Endothelial cell of umbilical vein (primary cell): ENCODE measurements around the gene INTU. TPM values are rescaled to one million over a fixed set of nuclear protein-coding genes. Genes with fewer than 3 reads are reported as not detected.

Experiments used
- BruUV-seq: library from RNA; stranded (reverse); fragments of 400-500 nt; replicated peaks from 2 replicates; lab custom pipeline; 2021; lab: Mats Ljungman, UMichigan
- CTCF ChIA-PET: fragments of 300-600, 350-600 bp; sonication (Branson Sonifier 250); formaldehyde crosslinking; loops from one replicate; lab custom pipeline; 2021; ENCODE audit warnings: antibody characterized with exemption, inconsistent platforms; lab: Charles Lee
- POLR2A ChIA-PET: fragments of 300-600, 350-600 bp; sonication (Branson Sonifier 250); formaldehyde crosslinking; loops from one replicate; lab custom pipeline; 2021; ENCODE audit warnings: antibody characterized with exemption, inconsistent platforms; lab: Charles Lee
- DNase-seq: peaks from one replicate; pipeline ENCODE4 v3.0.0-alpha.2; 2011; ENCODE audit warnings: low read depth, low spot score
- FAIRE-seq: peaks from 2 replicates; lab custom pipeline; 2011; peaks lifted over from hg19 to GRCh38; lab: Jason Lieb, UNC
- H2AFZ ChIP-seq: 2 replicates; pipeline ENCODE4 v1.6.0; 2012; ENCODE audit warnings: low read depth, low read length, control low read depth, inconsistent platforms
- H3K27ac ChIP-seq: 2 replicates; pipeline ENCODE4 v1.5.1; 2011; ENCODE audit warnings: low read depth, mild to moderate bottlenecking, control low read depth, low read length, moderate library complexity; ENCODE audit not compliant: insufficient read depth
- H3K27me3 ChIP-seq, 2 experiments: 2 replicates each; pipeline versions ENCODE4 v1.6.0 to v1.6.1; 2011; ENCODE audit warnings: low read length in 2 of 2, mixed read lengths in 1 of 2; ENCODE audit not compliant: control insufficient read depth in 2 of 2, insufficient read depth in 2 of 2
- H3K36me3 ChIP-seq, 2 experiments: 2 replicates in 1 of 2; 3 replicates in 1 of 2; pipeline ENCODE4 v1.5.1; 2011; ENCODE audit warnings: low read length in 2 of 2, mild to moderate bottlenecking in 1 of 2, moderate library complexity in 1 of 2; ENCODE audit not compliant: control insufficient read depth in 2 of 2, insufficient read depth in 2 of 2; ENCODE audit errors: extremely low read depth in 1 of 2
- H3K4me1 ChIP-seq: 3 replicates; pipeline ENCODE4 v1.5.1; 2011; ENCODE audit warnings: mild to moderate bottlenecking, low read length; ENCODE audit not compliant: control insufficient read depth, insufficient read depth; ENCODE audit errors: extremely low read depth
- H3K4me2 ChIP-seq: 2 replicates; pipeline ENCODE4 v1.6.1; 2011; ENCODE audit warnings: low read length, control low read depth, mixed read lengths; ENCODE audit not compliant: insufficient read depth
- H3K4me3 ChIP-seq, 3 experiments: fragments of 200-600 bp in 1 of 3; sonication (generic), shearing (Covaris generic) in 1 of 3; replicated peaks in 1 of 3; 2 replicates each; pipeline ENCODE4 v1.5.1; 2011 to 2016; ENCODE audit warnings: control low read depth in 3 of 3, low read length in 3 of 3, mild to moderate bottlenecking in 2 of 3, inconsistent platforms in 1 of 3, low read depth in 1 of 3, moderate library complexity in 1 of 3; ENCODE audit not compliant: insufficient read depth in 1 of 3
- H3K79me2 ChIP-seq: 2 replicates; pipeline ENCODE4 v1.6.0; 2012; ENCODE audit warnings: low read length, inconsistent platforms; ENCODE audit not compliant: control insufficient read depth, insufficient read depth
- H3K9ac ChIP-seq: replicated peaks from 2 replicates; pipeline ENCODE3; 2011; ENCODE audit warnings: low read length, control low read depth; ENCODE audit not compliant: insufficient read depth; ENCODE audit errors: extremely low read depth
- H3K9me1 ChIP-seq: replicated peaks from 3 replicates; pipeline ENCODE4 v1.6.0; 2011; ENCODE audit warnings: mild to moderate bottlenecking, low read length; ENCODE audit not compliant: control insufficient read depth, insufficient read depth; ENCODE audit errors: extremely low read depth
- H3K9me3 ChIP-seq: replicated peaks from 2 replicates; pipeline ENCODE4 v1.5.1; 2012; ENCODE audit warnings: low read length, inconsistent platforms; ENCODE audit not compliant: control insufficient read depth, insufficient read depth
- H4K20me1 ChIP-seq: replicated peaks from 2 replicates; pipeline ENCODE3; 2011; ENCODE audit warnings: mild to moderate bottlenecking, low read length; ENCODE audit not compliant: control insufficient read depth, insufficient read depth; ENCODE audit errors: extremely low read depth
- EZH2 ChIP-seq: IDR thresholded peaks from 2 replicates; pipeline ENCODE4 v1.6.1; 2012; ENCODE audit warnings: borderline replicate concordance, low read depth, mild to moderate bottlenecking, moderate library complexity, low read length, inconsistent platforms; ENCODE audit not compliant: severe bottlenecking
- FOS ChIP-seq: IDR thresholded peaks from 2 replicates; pipeline ENCODE4 v1.6.1; 2011; ENCODE audit warnings: mild to moderate bottlenecking, low read length, moderate library complexity, borderline replicate concordance; ENCODE audit not compliant: insufficient read depth
- GATA2 ChIP-seq: IDR thresholded peaks from 2 replicates; pipeline ENCODE4 v1.7.0; 2011; ENCODE audit warnings: low read depth, mild to moderate bottlenecking, moderate library complexity, mixed read lengths, low read length; ENCODE audit not compliant: insufficient read length, insufficient read depth
- JUN ChIP-seq: IDR thresholded peaks from 2 replicates; pipeline ENCODE4 v1.6.1; 2011; ENCODE audit warnings: borderline replicate concordance, low read depth; ENCODE audit not compliant: insufficient read length, insufficient read depth
- MYC ChIP-seq: IDR thresholded peaks from one replicate; pipeline ENCODE4 v1.6.1; 2011; ENCODE audit warnings: mild to moderate bottlenecking, low read depth, low read length
- POLR2A ChIP-seq: IDR thresholded peaks from 2 replicates; pipeline ENCODE4 v1.6.1; 2012; ENCODE audit warnings: low read depth, mild to moderate bottlenecking, control low read depth, low read length
- POLR2AphosphoS5 ChIP-seq: IDR thresholded peaks from 2 replicates; pipeline ENCODE4 v1.6.1; 2012; ENCODE audit warnings: low read depth, mild to moderate bottlenecking, control low read depth, low read length, moderate library complexity; ENCODE audit not compliant: insufficient read depth
- dilution Hi-C: fragments of 300-500 bp; cut with MboI; formaldehyde crosslinking; loops from one replicate; pipeline ENCODE4 v1.15.0; 2019; ENCODE audit warnings: low sequenced_read_pairs; ENCODE audit not compliant: extremely low pct_ligation_motif_present
- intact Hi-C: fragments of 100-400 bp; cut with micrococcal nuclease; formaldehyde crosslinking; loops from one replicate; pipeline ENCODE4 v1.10.0; 2022
- polyA plus RNA-seq, 4 experiments: library from polyadenylated mRNA; depleted of rRNA in 3 of 4; stranded (reverse) in 3 of 4; unstranded in 1 of 4; fragments of >200 nt; gene quantifications; 2 replicates each; pipeline versions ENCODE4 v1.2.1 to v1.2.3, GENCODE V29; 2011 to 2012; ENCODE audit warnings: missing spikeins in 1 of 4
- total RNA-seq: library from RNA; stranded (reverse); gene quantifications from 2 replicates; pipeline ENCODE4 v1.2.3, GENCODE V29; 2021
- TF ChIP-seq, protein P1 (sequence below), 2 donors: IDR thresholded peaks; 1 replicate in 1 of 2; 2 replicates in 1 of 2; pipeline ENCODE4 v1.5.1; 2011; ENCODE audit warnings: low read length in 2 of 2, mild to moderate bottlenecking in 2 of 2, moderate library complexity in 2 of 2, control low read depth in 1 of 2, inconsistent platforms in 1 of 2, low read depth in 1 of 2; ENCODE audit not compliant: insufficient read depth in 1 of 2; ENCODE audit errors: extremely low read depth in 1 of 2
- TF ChIP-seq, protein P2 (sequence below): IDR thresholded peaks from 2 replicates; pipeline ENCODE4 v1.6.1; 2011; ENCODE audit not compliant: insufficient read depth, insufficient read length

INTU gene
- total and polyA plus RNA-seq, 2 donors (not counting 3 experiments of a cell fraction or from before 2014, with no cell fraction given), result 1.4 to 5.4 TPM

DNA sequence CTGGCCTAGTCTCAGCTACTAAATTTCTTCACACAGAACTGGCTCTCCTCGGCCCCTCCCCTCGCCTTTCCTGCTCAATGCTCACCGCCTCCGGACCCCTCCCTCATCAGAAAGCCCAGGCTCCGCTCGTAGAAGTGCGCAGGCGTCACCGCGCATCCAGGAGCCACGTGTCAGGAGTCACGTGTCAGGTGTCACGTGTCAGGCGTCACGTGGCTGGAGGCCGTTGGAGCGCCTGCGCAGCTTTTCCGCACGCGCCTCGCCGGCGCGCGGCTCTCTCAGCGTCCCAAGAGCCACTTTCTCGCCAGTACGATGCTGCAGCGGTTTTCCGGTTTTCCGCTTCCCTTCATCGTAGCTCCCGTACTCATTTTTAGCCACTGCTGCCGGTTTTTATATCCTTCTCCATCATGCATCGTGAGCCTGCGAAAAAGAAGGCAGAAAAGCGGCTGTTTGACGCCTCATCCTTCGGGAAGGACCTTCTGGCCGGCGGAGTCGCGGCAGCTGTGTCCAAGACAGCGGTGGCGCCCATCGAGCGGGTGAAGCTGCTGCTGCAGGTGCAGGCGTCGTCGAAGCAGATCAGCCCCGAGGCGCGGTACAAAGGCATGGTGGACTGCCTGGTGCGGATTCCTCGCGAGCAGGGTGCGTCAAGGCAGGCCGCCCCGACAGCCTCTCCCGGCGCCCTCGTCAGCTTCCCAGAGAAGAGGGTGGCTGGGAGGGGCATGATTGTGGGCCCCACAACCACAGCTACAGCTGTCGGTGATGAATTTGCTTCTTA is 97.6 kb downstream of the INTU start, which contains the start of gene SLC25A31:
TSS of gene SLC25A31 (plus strand) at position 259 of the 772 bp plus-strand sequence. CDS start at position 405, 146 bp downstream.
- POLR2A ChIA-PET, result no interaction called here
- BruUV-seq, result no TSS peak
- FAIRE-seq, result no peak
- H3K9ac ChIP-seq, result no peak within 1 kb of the TSS
- no peak within 1 kb of the TSS for H3K4me2 ChIP-seq
- H3K9me1 ChIP-seq, result no peaks in the 10 kb centered on the region
- intact Hi-C loops, result no loop called here
- no peaks in the 10 kb centered on the region for H3K36me3 ChIP-seq
- H4K20me1 ChIP-seq, result no peaks in the 10 kb centered on the region
- peaks cover 0 to 2% of the 10 kb centered on the region in 2 experiments for H3K27me3 ChIP-seq
- no peak for DNase-seq
- CTCF ChIA-PET, result interaction anchor here (7.9 kb wide), 1 partner anchor 126 kb away, joined by 414 read pairs; no protein-coding TSS in a partner anchor
- H3K79me2 ChIP-seq, result no peaks in the 10 kb centered on the region
- no peak within 1 kb of the TSS for H3K27ac ChIP-seq
- no peak for TF ChIP-seq GATA2
- TF ChIP-seq, protein P1, sequence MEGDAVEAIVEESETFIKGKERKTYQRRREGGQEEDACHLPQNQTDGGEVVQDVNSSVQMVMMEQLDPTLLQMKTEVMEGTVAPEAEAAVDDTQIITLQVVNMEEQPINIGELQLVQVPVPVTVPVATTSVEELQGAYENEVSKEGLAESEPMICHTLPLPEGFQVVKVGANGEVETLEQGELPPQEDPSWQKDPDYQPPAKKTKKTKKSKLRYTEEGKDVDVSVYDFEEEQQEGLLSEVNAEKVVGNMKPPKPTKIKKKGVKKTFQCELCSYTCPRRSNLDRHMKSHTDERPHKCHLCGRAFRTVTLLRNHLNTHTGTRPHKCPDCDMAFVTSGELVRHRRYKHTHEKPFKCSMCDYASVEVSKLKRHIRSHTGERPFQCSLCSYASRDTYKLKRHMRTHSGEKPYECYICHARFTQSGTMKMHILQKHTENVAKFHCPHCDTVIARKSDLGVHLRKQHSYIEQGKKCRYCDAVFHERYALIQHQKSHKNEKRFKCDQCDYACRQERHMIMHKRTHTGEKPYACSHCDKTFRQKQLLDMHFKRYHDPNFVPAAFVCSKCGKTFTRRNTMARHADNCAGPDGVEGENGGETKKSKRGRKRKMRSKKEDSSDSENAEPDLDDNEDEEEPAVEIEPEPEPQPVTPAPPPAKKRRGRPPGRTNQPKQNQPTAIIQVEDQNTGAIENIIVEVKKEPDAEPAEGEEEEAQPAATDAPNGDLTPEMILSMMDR (IDR thresholded peaks at IDR 0.05; ENCODE audit: extremely low read depth in 1 of 2, insufficient read depth in 1 of 2, low read depth in 1 of 2, low read length in 2 of 2), result no peak
- no peak for TF ChIP-seq EZH2
- no peak for TF ChIP-seq POLR2AphosphoS5
- TF ChIP-seq, protein P2, sequence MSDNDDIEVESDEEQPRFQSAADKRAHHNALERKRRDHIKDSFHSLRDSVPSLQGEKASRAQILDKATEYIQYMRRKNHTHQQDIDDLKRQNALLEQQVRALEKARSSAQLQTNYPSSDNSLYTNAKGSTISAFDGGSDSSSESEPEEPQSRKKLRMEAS, result no peak
- no peak for TF ChIP-seq POLR2A
- TF ChIP-seq JUN, result no peak
- TF ChIP-seq FOS, result no peak
- TF ChIP-seq MYC, result no peak
- H3K9me3 ChIP-seq, result no peaks in the 10 kb centered on the region
- dilution Hi-C loops, result no loop called here
- H2AFZ ChIP-seq, result no peak within 1 kb of the TSS
- no peaks in the 10 kb centered on the region for H3K4me1 ChIP-seq
- H3K4me3 ChIP-seq, result no peak within 1 kb of the TSS
